GM19025 (cell line): Measurements from ENCODE around the gene EIF6.

ENCODE experiments used
- ATAC-seq: cut with Tn5 transposase; IDR thresholded peaks from one replicate; pipeline ENCODE4 v1.9.1; 2021; ENCODE audit warnings: mild to moderate bottlenecking, low read depth, moderate library complexity; ENCODE audit not compliant: unreplicated experiment

EIF6 gene

DNA sequence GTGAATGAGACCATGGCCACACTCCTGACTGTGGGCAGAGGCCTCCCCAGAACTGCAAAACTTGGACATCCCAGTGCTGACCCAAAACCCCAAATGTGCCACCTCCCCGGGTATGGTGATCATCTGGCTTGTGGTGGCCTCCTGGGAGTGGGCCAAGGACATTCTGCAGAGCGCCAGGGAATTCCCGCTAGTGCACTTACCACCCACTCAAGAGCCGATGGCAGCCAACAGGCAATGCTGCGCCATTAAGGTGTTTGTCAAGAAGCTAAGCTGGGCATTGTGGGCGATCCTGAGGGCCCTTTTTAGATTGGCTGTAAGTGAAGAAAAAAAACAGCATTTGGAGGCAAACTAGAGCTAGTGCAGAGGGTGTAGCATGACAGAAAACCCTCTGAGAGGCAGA lies 48.7 kb downstream of the EIF6 start:
- no peak for ATAC-seq

DNA sequence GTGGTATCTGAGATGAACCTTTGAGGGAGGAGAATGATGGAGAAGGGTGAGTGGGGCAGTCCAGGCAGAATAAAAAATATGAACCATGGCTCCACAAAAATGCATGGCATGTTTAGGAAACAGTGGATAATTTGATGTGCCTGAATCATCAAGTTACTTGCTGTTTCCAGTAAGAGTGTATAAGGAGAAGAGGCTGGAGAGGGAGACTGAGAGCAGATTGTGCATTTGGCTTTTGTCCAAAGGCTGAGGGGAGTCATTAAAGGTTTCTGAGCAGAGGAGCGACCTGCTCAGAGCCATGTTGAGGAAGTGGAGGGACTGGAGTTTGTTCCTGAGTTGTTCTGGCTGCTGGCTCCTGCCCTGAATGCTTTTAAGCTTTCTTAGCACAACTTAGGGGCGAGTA lies 52.0 kb downstream of the EIF6 start:
- no peak for ATAC-seq
